ENCODE results near the gene MEGF11. TPM values are rescaled to one million over a fixed set of nuclear protein-coding genes. Genes with fewer than 3 reads are reported as not detected.

The MEGF11 gene
- total RNA-seq, 2 experiments from 2014 or later: 3.3 to 6.8 TPM

GRCh38 chr15:66214246-66214645, 39.3 kb downstream of the MEGF11 start:
- Histone ChIP-seq H3K36me3 (ENCODE audit: insufficient read depth, low read length) (no peaks in the 10 kb centered on the region), H3K9me3 (ENCODE audit: low read length) (no peaks in the 10 kb centered on the region), H3K4me3 (ENCODE audit: low read depth, low read length, poor library complexity, severe bottlenecking) (no peak overlapping the region), H2AFZ (ENCODE audit: low read length) (no peak overlapping the region), H3K79me2 (ENCODE audit: insufficient read depth, low read depth, low read length) (no peaks in the 10 kb centered on the region), H4K20me1 (ENCODE audit: insufficient read depth, low read length) (no peaks in the 10 kb centered on the region), H3K4me2 (ENCODE audit: low read length) (no peak overlapping the region), H3K27ac (ENCODE audit: low read depth, low read length, poor library complexity, severe bottlenecking) (no peak overlapping the region), H3K9me2 (ENCODE audit: insufficient read depth, low read length) (no peaks in the 10 kb centered on the region), H3K4me1 (ENCODE audit: insufficient read depth, low read length, poor library complexity, severe bottlenecking) (no peaks in the 10 kb centered on the region)
- intact Hi-C loops (cut with micrococcal nuclease; ENCODE audit: unreplicated experiment): no loop called here
- TF ChIP-seq EZH2phosphoT487 (IDR thresholded peaks at IDR 0.05; ENCODE audit: borderline replicate concordance, low read depth, low read length) (no peak), CTCF (conservative IDR thresholded peaks at IDR 0.05; ENCODE audit: low read length) (no peak)
- POLR2A ChIA-PET: interaction anchor here (0.6 to 0.7 kb wide), 2 partner anchors 66 to 312 kb away, joined by 3 read pairs; no protein-coding TSS in a partner anchor
- CTCF ChIA-PET (ENCODE audit: unreplicated experiment): no interaction called here
- no TSS peak for BruUV-seq (replicated peaks)
- DNase-seq (ENCODE audit: low spot score): no peak

GRCh38 chr15:66212563-66212921, 41.0 kb downstream of the MEGF11 start:
- H3K9me2 ChIP-seq (ENCODE audit: insufficient read depth, low read length): no peaks in the 10 kb centered on the region
- no TSS peak for BruUV-seq (replicated peaks)
- no peak overlapping the region for H3K4me2 ChIP-seq (ENCODE audit: low read length)
- TF ChIP-seq EZH2phosphoT487 (IDR thresholded peaks at IDR 0.05; ENCODE audit: borderline replicate concordance, low read depth, low read length) (no peak), CTCF (conservative IDR thresholded peaks at IDR 0.05; ENCODE audit: low read length) (no peak)
- H3K9me3 ChIP-seq (ENCODE audit: low read length): no peaks in the 10 kb centered on the region
- H4K20me1 ChIP-seq (ENCODE audit: insufficient read depth, low read length): no peaks in the 10 kb centered on the region
- H3K27ac ChIP-seq (ENCODE audit: low read depth, low read length, poor library complexity, severe bottlenecking): no peak overlapping the region
- H2AFZ ChIP-seq (ENCODE audit: low read length): no peak overlapping the region
- intact Hi-C loops (cut with micrococcal nuclease; ENCODE audit: unreplicated experiment): no loop called here
- no peak for DNase-seq (ENCODE audit: low spot score)
- POLR2A ChIA-PET: no interaction called here
- CTCF ChIA-PET (ENCODE audit: unreplicated experiment): no interaction called here
- no peaks in the 10 kb centered on the region for H3K36me3 ChIP-seq (ENCODE audit: insufficient read depth, low read length)
- H3K4me3 ChIP-seq (ENCODE audit: low read depth, low read length, poor library complexity, severe bottlenecking): no peak overlapping the region
- H3K79me2 ChIP-seq (ENCODE audit: insufficient read depth, low read depth, low read length): no peaks in the 10 kb centered on the region
- H3K4me1 ChIP-seq (ENCODE audit: insufficient read depth, low read length, poor library complexity, severe bottlenecking): no peaks in the 10 kb centered on the region

- ChIA-PET POLR2A (no interaction called here), CTCF (ENCODE audit: unreplicated experiment) (no interaction called here)
- Histone ChIP-seq H3K27ac (ENCODE audit: low read depth, low read length, poor library complexity, severe bottlenecking) (no peak overlapping the region), H3K36me3 (ENCODE audit: insufficient read depth, low read length) (no peaks in the 10 kb centered on the region), H3K4me2 (ENCODE audit: low read length) (no peak overlapping the region), H4K20me1 (ENCODE audit: insufficient read depth, low read length) (no peaks in the 10 kb centered on the region), H3K4me3 (ENCODE audit: low read depth, low read length, poor library complexity, severe bottlenecking) (no peak overlapping the region), H3K9me2 (ENCODE audit: insufficient read depth, low read length) (no peaks in the 10 kb centered on the region), H3K79me2 (ENCODE audit: insufficient read depth, low read depth, low read length) (no peaks in the 10 kb centered on the region), H2AFZ (ENCODE audit: low read length) (no peak overlapping the region), H3K9me3 (ENCODE audit: low read length) (no peaks in the 10 kb centered on the region), H3K4me1 (ENCODE audit: insufficient read depth, low read length, poor library complexity, severe bottlenecking) (no peaks in the 10 kb centered on the region)
- intact Hi-C loops (cut with micrococcal nuclease; ENCODE audit: unreplicated experiment): no loop called here
- DNase-seq (ENCODE audit: low spot score): no peak
- no TSS peak for BruUV-seq (replicated peaks)
- TF ChIP-seq EZH2phosphoT487 (IDR thresholded peaks at IDR 0.05; ENCODE audit: borderline replicate concordance, low read depth, low read length) (no peak), CTCF (conservative IDR thresholded peaks at IDR 0.05; ENCODE audit: low read length) (no peak)
Measured at GRCh38 chr15:66211670-66212562, 41.6 kb downstream of the MEGF11 start.
